22Rv1 (cell line): ENCODE results near the gene STC2.
"Not testable (repeated sequence)": the region's sequence is repeated elsewhere in the genome, so short reads cannot be mapped to it uniquely, and the experiment has no call there.

Experiments
- H3K27ac ChIP-seq: fragments of 450-650 bp; 2 replicates; pipeline ENCODE4 v1.5.1; 2017
- ZFX ChIP-seq: fragments of 450-650 bp; IDR thresholded peaks from 2 replicates; pipeline ENCODE4 v1.6.1; 2017; ENCODE audit warnings: antibody characterized with exemption, borderline replicate concordance
- TF ChIP-seq, protein P1 (sequence below): fragments of 450-650 bp; IDR thresholded peaks from 2 replicates; pipeline ENCODE4 v1.5.1; 2017; ENCODE audit warnings: mild to moderate bottlenecking

STC2 gene

DNA sequence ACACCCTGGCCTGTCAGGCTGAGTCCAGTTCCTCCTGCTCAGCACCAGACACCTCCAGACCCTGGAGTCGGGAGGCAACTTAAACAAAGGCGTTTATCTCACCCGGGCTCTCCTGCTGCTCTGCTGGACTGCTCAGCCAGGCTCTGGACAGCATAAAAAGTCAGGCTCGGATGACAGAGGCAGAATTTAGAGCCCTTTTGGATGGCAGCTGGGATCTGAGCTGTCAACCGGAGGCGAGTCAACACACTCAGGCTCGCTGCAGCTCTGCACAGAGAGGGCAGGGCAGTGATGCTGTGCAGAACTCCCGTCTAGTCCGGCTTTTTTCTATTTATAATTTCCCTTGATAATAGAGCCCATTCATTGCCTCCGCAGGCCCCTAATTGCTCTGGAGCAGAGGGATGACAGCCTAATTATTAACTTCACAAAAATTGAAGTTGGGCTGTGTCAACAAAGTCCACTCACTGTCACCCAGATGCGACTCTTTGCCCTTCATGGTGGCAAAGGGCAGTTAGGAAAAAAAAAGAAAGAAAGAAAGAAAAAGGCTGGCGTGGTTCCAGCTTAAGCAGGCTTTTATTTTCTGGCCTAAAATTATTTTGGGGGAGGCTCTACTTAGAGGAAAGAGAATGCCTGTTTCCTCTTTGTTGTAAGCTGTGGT lies 37.6 kb downstream of the STC2 start:
- H3K27ac ChIP-seq, result no peak overlapping the region
- TF ChIP-seq, protein P1, sequence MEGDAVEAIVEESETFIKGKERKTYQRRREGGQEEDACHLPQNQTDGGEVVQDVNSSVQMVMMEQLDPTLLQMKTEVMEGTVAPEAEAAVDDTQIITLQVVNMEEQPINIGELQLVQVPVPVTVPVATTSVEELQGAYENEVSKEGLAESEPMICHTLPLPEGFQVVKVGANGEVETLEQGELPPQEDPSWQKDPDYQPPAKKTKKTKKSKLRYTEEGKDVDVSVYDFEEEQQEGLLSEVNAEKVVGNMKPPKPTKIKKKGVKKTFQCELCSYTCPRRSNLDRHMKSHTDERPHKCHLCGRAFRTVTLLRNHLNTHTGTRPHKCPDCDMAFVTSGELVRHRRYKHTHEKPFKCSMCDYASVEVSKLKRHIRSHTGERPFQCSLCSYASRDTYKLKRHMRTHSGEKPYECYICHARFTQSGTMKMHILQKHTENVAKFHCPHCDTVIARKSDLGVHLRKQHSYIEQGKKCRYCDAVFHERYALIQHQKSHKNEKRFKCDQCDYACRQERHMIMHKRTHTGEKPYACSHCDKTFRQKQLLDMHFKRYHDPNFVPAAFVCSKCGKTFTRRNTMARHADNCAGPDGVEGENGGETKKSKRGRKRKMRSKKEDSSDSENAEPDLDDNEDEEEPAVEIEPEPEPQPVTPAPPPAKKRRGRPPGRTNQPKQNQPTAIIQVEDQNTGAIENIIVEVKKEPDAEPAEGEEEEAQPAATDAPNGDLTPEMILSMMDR, result no peak
- no peak for TF ChIP-seq ZFX

GRCh38 chr5:173289372-173289771 lies 38.8 kb downstream of the STC2 start:
- no peak overlapping the region for H3K27ac ChIP-seq
- TF ChIP-seq, protein P1, result no peak
- no peak for TF ChIP-seq ZFX

DNA sequence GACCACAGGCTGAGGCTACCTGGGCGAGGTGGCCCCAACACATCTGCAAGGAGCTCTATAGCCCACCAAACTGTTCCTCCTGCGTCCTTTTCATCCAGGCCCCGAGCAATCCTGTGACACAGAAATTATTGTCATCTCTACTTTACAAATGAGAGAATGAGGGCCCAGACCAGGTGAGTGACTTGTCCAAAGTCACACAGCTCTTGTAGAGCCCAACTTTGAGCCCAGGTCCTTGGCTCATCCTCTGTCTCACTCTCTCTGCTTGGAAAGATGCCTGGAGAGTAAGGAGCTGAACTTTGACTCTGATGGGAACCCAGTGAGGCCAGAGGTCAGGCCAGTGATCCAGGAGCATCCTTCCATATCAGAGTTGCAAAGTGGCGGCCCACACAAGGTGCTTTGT lies 39.6 kb downstream of the STC2 start:
- H3K27ac ChIP-seq, result no peak overlapping the region
- TF ChIP-seq, protein P1, result no peak
- no peak for TF ChIP-seq ZFX

DNA sequence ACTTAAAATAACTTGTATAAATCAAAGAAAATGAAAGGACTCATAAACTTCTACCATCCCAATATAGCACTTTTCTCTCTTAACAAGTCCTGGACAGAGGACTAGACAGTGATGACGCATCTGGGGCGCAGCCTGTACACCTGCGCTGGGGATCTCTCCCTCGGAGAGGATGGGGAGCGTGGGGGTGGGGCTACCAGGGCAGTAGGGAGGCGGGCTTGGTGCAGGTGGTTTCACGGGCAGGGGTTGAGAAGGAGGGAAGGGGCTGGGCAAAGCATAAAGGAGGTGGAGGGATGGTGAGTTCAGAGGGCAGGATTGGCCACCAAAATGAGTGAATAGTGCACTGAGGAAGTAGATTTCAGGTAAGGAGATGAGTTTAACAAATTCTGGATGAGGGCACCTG lies 41.1 kb downstream of the STC2 start:
- no peak overlapping the region for H3K27ac ChIP-seq
- TF ChIP-seq, protein P1, result no peak
- TF ChIP-seq ZFX, result no peak

DNA sequence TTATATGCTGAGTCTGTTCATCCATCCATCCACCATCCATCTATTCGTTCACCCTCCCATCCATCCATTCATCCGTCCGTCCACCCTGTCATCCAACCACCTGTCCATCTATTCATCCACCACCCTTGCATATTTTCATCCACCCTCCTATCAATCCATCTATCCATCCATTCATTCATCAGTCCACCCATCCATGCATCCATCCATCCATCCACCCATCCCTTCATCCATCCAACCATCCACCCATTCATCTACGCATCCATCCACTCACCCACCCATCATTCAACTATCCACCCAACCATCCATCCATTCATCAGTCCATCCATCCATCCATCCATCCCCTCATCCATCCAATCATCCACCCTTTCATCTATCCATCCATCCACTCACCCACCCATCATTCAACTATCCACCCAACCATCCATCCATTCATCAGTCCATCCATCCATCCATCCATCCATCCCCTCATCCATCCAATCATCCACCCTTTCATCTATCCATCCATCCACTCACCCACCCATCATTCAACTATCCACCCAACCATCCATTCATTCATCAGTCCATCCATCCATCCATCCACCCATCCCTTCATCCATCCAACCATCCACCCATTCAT lies 43.8 kb downstream of the STC2 start:
- H3K27ac ChIP-seq, result not testable (repeated sequence)

DNA sequence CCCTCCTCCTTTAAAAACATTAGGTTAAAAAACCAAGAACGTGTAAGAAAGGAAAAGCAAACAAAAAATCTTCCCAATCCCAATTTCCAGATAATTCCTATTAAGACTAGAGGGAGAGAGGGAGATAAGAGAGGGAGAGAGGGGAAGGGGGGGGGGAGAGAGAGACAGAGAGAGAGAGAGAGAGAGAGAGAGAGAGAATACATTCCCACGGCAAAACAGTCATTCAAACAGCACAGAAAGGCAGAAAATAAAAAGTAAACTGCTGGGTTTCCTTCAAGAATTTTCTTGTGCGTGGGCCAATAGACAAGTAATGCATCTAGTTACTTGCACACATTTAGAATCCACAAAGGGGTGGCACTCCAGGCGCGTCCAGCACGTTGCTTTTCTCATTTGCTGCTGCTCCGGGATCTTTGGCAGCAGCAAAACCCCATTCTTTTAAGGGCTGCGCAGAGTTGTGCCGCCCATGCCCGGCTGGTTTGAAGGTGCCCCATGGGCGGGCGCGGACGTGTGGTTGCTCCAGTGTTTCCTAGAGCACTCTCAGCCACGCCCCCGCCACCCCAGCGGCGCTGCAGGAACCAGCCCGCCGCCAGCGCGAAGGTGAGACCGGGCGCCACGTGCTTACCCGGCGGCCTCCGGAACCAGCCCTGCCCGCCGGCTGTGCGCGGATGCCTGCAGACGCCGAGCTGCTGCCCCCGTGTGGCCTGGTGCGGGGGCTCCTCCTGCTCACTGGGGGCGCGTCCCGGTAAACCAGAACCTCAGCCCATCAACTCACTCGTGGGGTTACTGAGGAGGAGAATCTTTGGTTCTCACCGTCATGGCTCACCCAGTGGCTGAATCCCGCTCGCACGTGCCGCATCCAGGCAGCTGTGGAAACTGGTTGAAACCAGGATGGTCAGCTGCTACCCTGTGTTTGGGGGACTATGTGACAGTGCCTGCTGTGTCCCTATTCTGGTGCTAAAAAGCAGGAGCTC lies 44.6 kb downstream of the STC2 start:
- H3K27ac ChIP-seq, result no peak overlapping the region
- TF ChIP-seq ZFX, result no peak
- TF ChIP-seq, protein P1, result peak; percentile 85

DNA sequence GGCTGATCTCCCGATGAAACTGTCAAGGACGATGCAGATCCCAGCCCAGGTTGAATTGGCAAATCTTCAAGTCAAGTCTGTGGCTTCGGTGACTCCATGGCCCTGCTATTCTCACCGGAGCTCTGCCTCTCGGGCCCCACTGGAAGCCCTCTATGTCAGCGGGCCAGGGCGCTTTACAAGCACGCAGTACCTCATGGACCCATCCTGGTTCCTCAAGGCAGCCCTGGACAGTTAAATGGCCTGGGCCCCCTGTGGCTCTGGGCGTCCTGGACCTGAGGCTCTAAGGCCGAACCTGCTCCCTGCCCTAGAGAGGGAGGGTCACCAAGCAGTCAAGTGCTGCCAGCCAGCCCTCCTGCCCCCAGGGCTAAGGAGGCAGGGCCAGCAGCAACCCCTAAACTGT lies 45.3 kb downstream of the STC2 start:
- TF ChIP-seq, protein P1, result no peak
- no peak for TF ChIP-seq ZFX
- H3K27ac ChIP-seq, result no peak overlapping the region
